ENCODE data around the gene NUDT3.
"Not testable (repeated sequence)": the region's sequence is repeated elsewhere in the genome, so short reads cannot be mapped to it uniquely, and the experiment has no call there.

The NUDT3 gene

GRCh38 chr6:34284563-34285447 lies 107.7 kb downstream of the NUDT3 start:
- peak; percentile 42 for DNase-seq

- no peak for DNase-seq
Observed at GRCh38 chr6:34281702-34282334, 110.7 kb downstream of the NUDT3 start.

GRCh38 chr6:34280216-34280615 lies 112.3 kb downstream of the NUDT3 start:
- DNase-seq = no peak

- no peak for DNase-seq
Observed at GRCh38 chr6:34278833-34279232, 113.6 kb downstream of the NUDT3 start.

GRCh38 chr6:34277763-34278112 lies 114.7 kb downstream of the NUDT3 start:
- no peak for DNase-seq

GRCh38 chr6:34276881-34277762 lies 115.3 kb downstream of the NUDT3 start:
- no peak for DNase-seq

- no peak for DNase-seq
Observed at GRCh38 chr6:34276191-34276590, 116.3 kb downstream of the NUDT3 start.

GRCh38 chr6:34275128-34275804 lies 117.2 kb downstream of the NUDT3 start:
- DNase-seq = no peak

GRCh38 chr6:34274129-34274528 lies 118.3 kb downstream of the NUDT3 start:
- DNase-seq = no peak

- no peak for DNase-seq
Observed at GRCh38 chr6:34273242-34273805, 119.1 kb downstream of the NUDT3 start.

- DNase-seq = no peak
Observed at GRCh38 chr6:34272013-34272926, 120.2 kb downstream of the NUDT3 start.

GRCh38 chr6:34269658-34270341 lies 122.7 kb downstream of the NUDT3 start:
- DNase-seq = not testable (repeated sequence)

GRCh38 chr6:34269132-34269531 lies 123.3 kb downstream of the NUDT3 start:
- not testable (repeated sequence) for DNase-seq

- no peak for DNase-seq
Observed at GRCh38 chr6:34267746-34268145, 124.7 kb downstream of the NUDT3 start.

GRCh38 chr6:34263484-34263883 lies 129.0 kb downstream of the NUDT3 start:
- DNase-seq = not testable (repeated sequence)

- DNase-seq = no peak
Observed at GRCh38 chr6:34260576-34261267, 131.7 kb downstream of the NUDT3 start.

GRCh38 chr6:34259529-34260069 lies 132.9 kb downstream of the NUDT3 start:
- no peak for DNase-seq

GRCh38 chr6:34252395-34252794 lies 140.1 kb downstream of the NUDT3 start:
- DNase-seq = not testable (repeated sequence)

GRCh38 chr6:34249469-34250261 lies 142.8 kb downstream of the NUDT3 start:
- DNase-seq = no peak
